Panc1 (cell line): ENCODE results near the gene HCFC1. TPM values are rescaled to one million over a fixed set of nuclear protein-coding genes. Genes with fewer than 3 reads are reported as not detected.

Source experiments
- ATAC-seq: fragments of 200-7000 bp; cut with Tn5 transposase; 2 replicates; pipeline ENCODE4 v1.9.1; 2020; ENCODE audit warnings: mild to moderate bottlenecking, moderate library complexity
- BruUV-seq: library from RNA; stranded (reverse); fragments of 400-500 nt; replicated peaks from 2 replicates; lab custom pipeline; 2021; lab: Mats Ljungman, UMichigan
- CTCF ChIA-PET: fragments of 300-600 bp; sonication (Branson Sonifier 250); formaldehyde crosslinking; loops from one replicate; lab custom pipeline; 2022; ENCODE audit warnings: antibody characterized with exemption; lab: Charles Lee
- POLR2A ChIA-PET: fragments of 300-600 bp; sonication (Branson Sonifier 250); formaldehyde crosslinking; loops from one replicate; lab custom pipeline; 2022; ENCODE audit warnings: antibody characterized with exemption; lab: Charles Lee
- DNase-seq: peaks from one replicate; pipeline ENCODE4 v3.0.0-alpha.2; 2010; ENCODE audit warnings: low read depth, low spot score
- H3K27ac ChIP-seq: 2 replicates; pipeline ENCODE4 v1.5.1; 2011; ENCODE audit warnings: mild to moderate bottlenecking, low read length, inconsistent platforms
- H3K27me3 ChIP-seq: fragments of 200-500 bp; sonication (Bioruptor generic); 2 replicates; pipeline ENCODE4 v1.6.0; 2014; ENCODE audit warnings: low read length, inconsistent platforms; ENCODE audit not compliant: control insufficient read depth, insufficient read depth
- H3K36me3 ChIP-seq: fragments of 200-500 bp; sonication (Bioruptor generic); 2 replicates; pipeline ENCODE4 v1.5.1; 2014; ENCODE audit warnings: inconsistent platforms, mild to moderate bottlenecking, low read length, moderate library complexity; ENCODE audit not compliant: control insufficient read depth, insufficient read depth
- H3K4me1 ChIP-seq: 2 replicates; pipeline ENCODE4 v1.5.1; 2011; ENCODE audit warnings: inconsistent platforms, mild to moderate bottlenecking, low read length, moderate library complexity; ENCODE audit not compliant: control insufficient read depth, insufficient read depth
- H3K4me3 ChIP-seq, 2 experiments: 2 replicates each; pipeline ENCODE4 v1.5.1; 2011 to 2012; ENCODE audit warnings: low read depth in 2 of 2, low read length in 2 of 2, mild to moderate bottlenecking in 2 of 2, inconsistent platforms in 1 of 2, moderate library complexity in 1 of 2
- H3K9me3 ChIP-seq: fragments of 200-500 bp; sonication (Bioruptor generic); 2 replicates; pipeline ENCODE4 v1.5.1; 2014; ENCODE audit warnings: low read depth, mild to moderate bottlenecking, inconsistent platforms, low read length, moderate library complexity; ENCODE audit not compliant: control insufficient read depth, insufficient read depth
- POLR2AphosphoS5 ChIP-seq: IDR thresholded peaks from 2 replicates; pipeline ENCODE4 v1.6.1; 2012; ENCODE audit warnings: mild to moderate bottlenecking, low read depth, low read length, moderate library complexity
- SIN3A ChIP-seq: IDR thresholded peaks from 2 replicates; pipeline ENCODE4 v1.6.1; 2012; ENCODE audit warnings: low read depth, mild to moderate bottlenecking, low read length, moderate library complexity, borderline replicate concordance; ENCODE audit not compliant: insufficient read depth
- TCF7L2 ChIP-seq: IDR thresholded peaks from 2 replicates; pipeline ENCODE4 v1.6.1; 2011; ENCODE audit warnings: mild to moderate bottlenecking, low read depth, low read length, inconsistent platforms
- in situ Hi-C: cut with HindIII; loops from 2 replicates; pipeline ENCODE4 v1.10.0; 2016; ENCODE audit warnings: low sequenced_read_pairs, low pct_unique_long_range_greater_than_20kb
- intact Hi-C: fragments of 100-400 bp; cut with micrococcal nuclease; formaldehyde crosslinking; loops from one replicate; pipeline ENCODE4 v1.10.0; 2022; ENCODE audit not compliant: unreplicated experiment
- total RNA-seq: library from RNA; stranded (reverse); gene quantifications from one replicate; pipeline ENCODE4 v1.2.1, GENCODE V29; 2021; ENCODE audit not compliant: unreplicated experiment
- TF ChIP-seq, protein P1 (sequence below): fragments of 450-650 bp; IDR thresholded peaks from 2 replicates; pipeline ENCODE4 v1.5.1; 2017; ENCODE audit warnings: mild to moderate bottlenecking
- TF ChIP-seq, protein P2 (sequence below), 2 experiments: IDR thresholded peaks; 2 replicates each; pipeline ENCODE4 v1.6.1; 2011 to 2012; ENCODE audit warnings: low read depth in 2 of 2, control low read depth in 1 of 2, low read length in 1 of 2, mild to moderate bottlenecking in 1 of 2, moderate library complexity in 1 of 2; ENCODE audit not compliant: insufficient read depth in 1 of 2

HCFC1 gene
- total RNA-seq, 1 experiment from 2014 or later = 113 TPM

DNA sequence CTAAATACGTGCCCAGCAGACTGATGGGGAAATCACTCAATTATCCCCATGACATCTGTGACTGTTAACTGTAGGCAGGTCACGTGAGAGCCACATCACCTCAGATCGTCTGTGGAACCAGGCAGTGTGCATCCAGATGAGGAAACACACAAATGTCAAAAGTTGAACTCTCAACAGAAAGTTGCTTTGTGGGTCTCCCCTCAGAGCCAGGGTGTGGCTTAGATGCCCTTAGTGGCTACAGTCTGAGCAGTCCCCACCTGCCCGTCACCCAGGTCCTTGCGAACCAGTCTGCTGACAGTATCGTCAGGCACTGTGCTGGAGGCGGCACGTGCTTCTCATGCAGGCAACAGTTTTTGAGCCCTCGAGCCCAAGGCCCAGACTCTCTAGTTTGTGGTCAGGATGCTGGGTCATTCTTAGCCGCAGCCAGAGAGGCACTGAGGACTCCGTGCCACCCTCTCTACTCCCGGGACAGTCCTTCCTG lies 11.7 kb upstream of the HCFC1 start (continued):
- TF ChIP-seq, protein P1, sequence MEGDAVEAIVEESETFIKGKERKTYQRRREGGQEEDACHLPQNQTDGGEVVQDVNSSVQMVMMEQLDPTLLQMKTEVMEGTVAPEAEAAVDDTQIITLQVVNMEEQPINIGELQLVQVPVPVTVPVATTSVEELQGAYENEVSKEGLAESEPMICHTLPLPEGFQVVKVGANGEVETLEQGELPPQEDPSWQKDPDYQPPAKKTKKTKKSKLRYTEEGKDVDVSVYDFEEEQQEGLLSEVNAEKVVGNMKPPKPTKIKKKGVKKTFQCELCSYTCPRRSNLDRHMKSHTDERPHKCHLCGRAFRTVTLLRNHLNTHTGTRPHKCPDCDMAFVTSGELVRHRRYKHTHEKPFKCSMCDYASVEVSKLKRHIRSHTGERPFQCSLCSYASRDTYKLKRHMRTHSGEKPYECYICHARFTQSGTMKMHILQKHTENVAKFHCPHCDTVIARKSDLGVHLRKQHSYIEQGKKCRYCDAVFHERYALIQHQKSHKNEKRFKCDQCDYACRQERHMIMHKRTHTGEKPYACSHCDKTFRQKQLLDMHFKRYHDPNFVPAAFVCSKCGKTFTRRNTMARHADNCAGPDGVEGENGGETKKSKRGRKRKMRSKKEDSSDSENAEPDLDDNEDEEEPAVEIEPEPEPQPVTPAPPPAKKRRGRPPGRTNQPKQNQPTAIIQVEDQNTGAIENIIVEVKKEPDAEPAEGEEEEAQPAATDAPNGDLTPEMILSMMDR = no peak

DNA sequence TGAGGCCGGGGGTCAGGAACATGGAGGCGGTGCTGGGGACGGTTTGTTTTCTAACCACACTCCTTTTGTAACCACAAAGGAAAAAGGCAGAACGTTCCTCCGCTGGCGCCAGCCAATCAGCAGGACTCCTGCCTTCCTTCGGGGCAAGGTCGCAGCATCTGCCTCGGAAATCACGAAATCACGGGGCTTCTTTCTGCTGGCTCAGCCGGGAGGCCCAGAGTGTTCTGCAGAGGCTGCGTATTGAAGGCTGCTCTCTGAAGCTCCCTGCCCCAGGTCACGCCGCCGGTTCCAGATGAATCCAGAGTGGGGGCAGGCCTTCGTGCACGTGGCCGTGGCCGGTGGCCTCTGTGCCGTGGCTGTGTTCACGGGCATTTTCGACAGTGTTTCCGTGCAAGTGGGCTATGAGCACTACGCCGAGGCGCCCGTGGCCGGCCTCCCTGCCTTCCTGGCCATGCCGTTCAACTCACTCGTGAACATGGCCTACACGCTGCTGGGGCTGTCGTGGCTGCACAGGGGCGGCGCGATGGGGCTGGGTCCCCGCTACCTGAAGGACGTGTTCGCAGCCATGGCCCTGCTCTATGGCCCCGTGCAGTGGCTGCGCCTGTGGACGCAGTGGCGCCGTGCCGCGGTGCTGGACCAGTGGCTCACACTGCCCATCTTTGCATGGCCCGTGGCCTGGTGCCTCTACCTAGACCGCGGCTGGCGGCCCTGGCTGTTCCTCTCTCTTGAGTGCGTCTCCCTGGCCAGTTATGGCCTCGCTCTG lies 10.3 kb upstream of the HCFC1 start:
- BruUV-seq = no TSS peak
- H3K36me3 ChIP-seq = no peaks in the 10 kb centered on the region
- CTCF ChIA-PET = no interaction called here
- TF ChIP-seq SIN3A = no peak
- TF ChIP-seq POLR2AphosphoS5 = no peak
- TF ChIP-seq TCF7L2 = no peak
- TF ChIP-seq, protein P2, sequence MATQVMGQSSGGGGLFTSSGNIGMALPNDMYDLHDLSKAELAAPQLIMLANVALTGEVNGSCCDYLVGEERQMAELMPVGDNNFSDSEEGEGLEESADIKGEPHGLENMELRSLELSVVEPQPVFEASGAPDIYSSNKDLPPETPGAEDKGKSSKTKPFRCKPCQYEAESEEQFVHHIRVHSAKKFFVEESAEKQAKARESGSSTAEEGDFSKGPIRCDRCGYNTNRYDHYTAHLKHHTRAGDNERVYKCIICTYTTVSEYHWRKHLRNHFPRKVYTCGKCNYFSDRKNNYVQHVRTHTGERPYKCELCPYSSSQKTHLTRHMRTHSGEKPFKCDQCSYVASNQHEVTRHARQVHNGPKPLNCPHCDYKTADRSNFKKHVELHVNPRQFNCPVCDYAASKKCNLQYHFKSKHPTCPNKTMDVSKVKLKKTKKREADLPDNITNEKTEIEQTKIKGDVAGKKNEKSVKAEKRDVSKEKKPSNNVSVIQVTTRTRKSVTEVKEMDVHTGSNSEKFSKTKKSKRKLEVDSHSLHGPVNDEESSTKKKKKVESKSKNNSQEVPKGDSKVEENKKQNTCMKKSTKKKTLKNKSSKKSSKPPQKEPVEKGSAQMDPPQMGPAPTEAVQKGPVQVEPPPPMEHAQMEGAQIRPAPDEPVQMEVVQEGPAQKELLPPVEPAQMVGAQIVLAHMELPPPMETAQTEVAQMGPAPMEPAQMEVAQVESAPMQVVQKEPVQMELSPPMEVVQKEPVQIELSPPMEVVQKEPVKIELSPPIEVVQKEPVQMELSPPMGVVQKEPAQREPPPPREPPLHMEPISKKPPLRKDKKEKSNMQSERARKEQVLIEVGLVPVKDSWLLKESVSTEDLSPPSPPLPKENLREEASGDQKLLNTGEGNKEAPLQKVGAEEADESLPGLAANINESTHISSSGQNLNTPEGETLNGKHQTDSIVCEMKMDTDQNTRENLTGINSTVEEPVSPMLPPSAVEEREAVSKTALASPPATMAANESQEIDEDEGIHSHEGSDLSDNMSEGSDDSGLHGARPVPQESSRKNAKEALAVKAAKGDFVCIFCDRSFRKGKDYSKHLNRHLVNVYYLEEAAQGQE (IDR thresholded peaks at IDR 0.05; ENCODE audit: insufficient read depth in 1 of 2, low read depth in 2 of 2, low read length in 1 of 2) = no peak
- TF ChIP-seq, protein P1 = no peak
- in situ Hi-C loops (no loop called here), intact Hi-C loops (no loop called here)
- no peak overlapping the region for H3K4me3 ChIP-seq
- DNase-seq = no peak
- peaks cover 5% of the 10 kb centered on the region for H3K4me1 ChIP-seq
- ATAC-seq = no peak
- H3K27me3 ChIP-seq = no peaks in the 10 kb centered on the region
- POLR2A ChIA-PET = no interaction called here
- H3K27ac ChIP-seq = no peak overlapping the region
- H3K9me3 ChIP-seq = no peaks in the 10 kb centered on the region

DNA sequence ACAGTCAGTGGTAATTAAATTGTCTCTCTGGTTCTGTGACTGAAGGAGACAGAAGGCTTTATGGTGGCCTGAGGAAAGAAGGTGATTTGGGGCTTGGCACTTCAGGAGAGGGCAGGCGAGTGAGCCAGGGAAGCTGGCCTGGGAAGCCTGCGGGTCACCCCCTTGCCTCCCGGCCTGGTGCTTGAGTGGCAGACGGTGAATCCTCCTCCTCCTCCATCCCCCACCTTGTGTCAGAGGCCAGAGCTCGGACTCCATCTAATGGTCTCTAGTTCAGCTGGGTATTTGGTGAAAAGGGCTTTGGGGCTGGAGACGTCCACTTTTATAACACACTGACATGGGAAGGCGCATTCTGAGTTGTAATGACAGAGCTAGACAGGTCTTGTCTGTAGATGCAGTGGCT lies 9.6 kb upstream of the HCFC1 start:
- intact Hi-C loops (no loop called here), in situ Hi-C loops (no loop called here)
- no peaks in the 10 kb centered on the region for H3K27me3 ChIP-seq
- no peaks in the 10 kb centered on the region for H3K9me3 ChIP-seq
- TF ChIP-seq, protein P1 = no peak
- TF ChIP-seq, protein P2 (IDR thresholded peaks at IDR 0.05; ENCODE audit: insufficient read depth in 1 of 2, low read depth in 2 of 2, low read length in 1 of 2) = no peak
- TF ChIP-seq TCF7L2 (no peak), SIN3A (no peak), POLR2AphosphoS5 (no peak)
- no peak for DNase-seq
- peaks cover 5% of the 10 kb centered on the region for H3K4me1 ChIP-seq
- no peaks in the 10 kb centered on the region for H3K36me3 ChIP-seq
- no TSS peak for BruUV-seq
- ChIA-PET POLR2A (no interaction called here), CTCF (no interaction called here)
- H3K27ac ChIP-seq = no peak overlapping the region
- no peak for ATAC-seq
- no peak overlapping the region for H3K4me3 ChIP-seq
